HUES6 (cell line): ENCODE data around the gene RHOC.

ENCODE experiments used
- H3K27ac ChIP-seq: 2 replicates; pipeline ENCODE4 v1.7.0; 2013; ENCODE audit warnings: low read depth, mild to moderate bottlenecking, low read length, inconsistent platforms
- H3K27me3 ChIP-seq: 2 replicates; pipeline ENCODE4 v1.6.1; 2013; ENCODE audit warnings: low read length; ENCODE audit not compliant: control insufficient read depth, insufficient read depth
- H3K36me3 ChIP-seq: 2 replicates; pipeline ENCODE4 v1.6.1; 2013; ENCODE audit warnings: low read length; ENCODE audit not compliant: control insufficient read depth, insufficient read depth
- H3K4me1 ChIP-seq: 2 replicates; pipeline ENCODE4 v1.6.1; 2013; ENCODE audit warnings: low read length; ENCODE audit not compliant: control insufficient read depth, insufficient read depth
- H3K4me3 ChIP-seq: 2 replicates; pipeline ENCODE4 v1.5.1; 2013; ENCODE audit warnings: low read depth, low read length
- H3K9ac ChIP-seq: one replicate; pipeline ENCODE4 v1.6.1; 2013; ENCODE audit warnings: mild to moderate bottlenecking, low read length
- H3K9me3 ChIP-seq: 2 replicates; pipeline ENCODE4 v1.6.1; 2013; ENCODE audit warnings: low read depth, low read length; ENCODE audit not compliant: control insufficient read depth, insufficient read depth

Gene RHOC

DNA sequence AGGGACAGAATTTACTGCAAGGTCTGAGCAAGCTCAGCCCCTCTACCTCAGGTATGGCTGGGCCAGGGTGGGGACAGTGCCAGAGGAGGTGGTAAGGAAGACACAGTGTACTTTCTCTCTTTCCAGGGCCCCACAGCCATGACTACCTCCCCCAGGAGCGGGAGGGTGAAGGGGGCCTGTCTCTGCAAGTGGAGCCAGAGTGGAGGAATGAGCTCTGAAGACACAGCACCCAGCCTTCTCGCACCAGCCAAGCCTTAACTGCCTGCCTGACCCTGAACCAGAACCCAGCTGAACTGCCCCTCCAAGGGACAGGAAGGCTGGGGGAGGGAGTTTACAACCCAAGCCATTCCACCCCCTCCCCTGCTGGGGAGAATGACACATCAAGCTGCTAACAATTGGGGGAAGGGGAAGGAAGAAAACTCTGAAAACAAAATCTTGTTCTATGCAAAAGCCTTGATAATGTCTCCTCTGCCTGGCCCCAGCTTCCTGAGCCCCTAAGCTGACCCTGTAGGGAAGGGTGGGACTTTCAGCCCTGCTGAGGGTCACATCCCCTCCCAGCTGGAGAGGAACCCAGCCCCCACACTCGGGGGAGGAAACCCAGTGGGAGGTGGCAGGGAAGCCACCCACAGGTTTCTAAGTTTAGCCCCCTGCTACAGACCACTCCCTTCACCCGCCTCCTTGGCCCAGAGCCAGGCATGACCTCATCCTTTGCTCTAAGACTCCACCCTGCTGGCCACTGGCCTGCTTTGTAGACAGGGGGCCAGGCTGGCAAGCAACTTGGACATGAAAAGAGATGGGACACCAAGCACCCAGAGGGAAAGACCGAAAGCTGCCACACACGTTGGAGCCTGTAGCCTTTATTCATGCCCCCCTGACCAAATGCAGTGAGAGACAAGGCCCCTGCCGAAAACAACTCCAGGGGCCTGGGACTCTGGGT, 6.4 kb downstream of the RHOC start:
- Histone ChIP-seq H3K4me3 (peak overlapping the region; percentile 37), H3K27me3 (peaks cover 72% of the 10 kb centered on the region), H3K27ac (peak overlapping the region; percentile 27; the same call in 1 of the 2 replicates), H3K4me1 (peaks cover 71% of the 10 kb centered on the region), H3K36me3 (peaks cover 45% of the 10 kb centered on the region), H3K9me3 (no peaks in the 10 kb centered on the region), H3K9ac (peak overlapping the region; percentile 67)

DNA sequence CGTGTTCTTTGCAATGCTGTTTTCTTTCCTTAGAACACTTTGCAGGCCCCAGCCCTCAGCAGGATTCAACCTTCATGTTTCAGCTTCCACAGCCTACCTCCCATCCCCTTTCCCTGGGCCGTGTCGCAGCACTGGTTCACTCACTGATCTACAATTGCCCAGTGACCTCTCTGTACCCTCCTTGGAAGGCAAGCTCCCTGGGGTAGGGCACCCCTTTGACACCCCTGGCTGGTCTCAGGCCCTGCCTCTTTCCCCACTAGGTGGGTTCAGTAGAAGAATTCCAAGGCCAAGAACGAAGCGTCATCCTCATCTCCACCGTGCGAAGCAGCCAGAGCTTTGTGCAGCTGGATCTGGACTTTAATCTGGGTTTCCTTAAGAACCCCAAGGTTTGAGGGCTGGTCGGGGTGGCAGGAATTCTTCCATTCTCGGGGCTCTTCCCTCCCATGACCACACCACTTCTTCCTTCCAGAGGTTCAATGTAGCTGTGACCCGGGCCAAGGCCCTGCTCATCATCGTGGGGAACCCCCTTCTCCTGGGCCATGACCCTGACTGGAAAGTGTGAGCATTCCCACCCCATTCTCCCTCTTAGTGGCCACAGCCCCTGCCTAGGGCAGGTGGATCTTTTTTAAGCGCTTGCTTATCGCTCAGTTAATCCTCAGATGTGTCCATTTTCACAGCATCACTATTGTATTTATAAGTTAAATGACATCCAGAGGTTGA, 7.3 kb downstream of the RHOC start:
- peak overlapping the region; percentile 67 for H3K9ac ChIP-seq
- H3K4me3 ChIP-seq, result peak overlapping the region; percentile 37
- H3K36me3 ChIP-seq, result peaks cover 54% of the 10 kb centered on the region
- no peaks in the 10 kb centered on the region for H3K9me3 ChIP-seq
- peaks cover 63% of the 10 kb centered on the region for H3K4me1 ChIP-seq
- peak overlapping the region; percentile 18; the same call in 1 of the 2 replicates for H3K27ac ChIP-seq
- H3K27me3 ChIP-seq, result peaks cover 68% of the 10 kb centered on the region

DNA sequence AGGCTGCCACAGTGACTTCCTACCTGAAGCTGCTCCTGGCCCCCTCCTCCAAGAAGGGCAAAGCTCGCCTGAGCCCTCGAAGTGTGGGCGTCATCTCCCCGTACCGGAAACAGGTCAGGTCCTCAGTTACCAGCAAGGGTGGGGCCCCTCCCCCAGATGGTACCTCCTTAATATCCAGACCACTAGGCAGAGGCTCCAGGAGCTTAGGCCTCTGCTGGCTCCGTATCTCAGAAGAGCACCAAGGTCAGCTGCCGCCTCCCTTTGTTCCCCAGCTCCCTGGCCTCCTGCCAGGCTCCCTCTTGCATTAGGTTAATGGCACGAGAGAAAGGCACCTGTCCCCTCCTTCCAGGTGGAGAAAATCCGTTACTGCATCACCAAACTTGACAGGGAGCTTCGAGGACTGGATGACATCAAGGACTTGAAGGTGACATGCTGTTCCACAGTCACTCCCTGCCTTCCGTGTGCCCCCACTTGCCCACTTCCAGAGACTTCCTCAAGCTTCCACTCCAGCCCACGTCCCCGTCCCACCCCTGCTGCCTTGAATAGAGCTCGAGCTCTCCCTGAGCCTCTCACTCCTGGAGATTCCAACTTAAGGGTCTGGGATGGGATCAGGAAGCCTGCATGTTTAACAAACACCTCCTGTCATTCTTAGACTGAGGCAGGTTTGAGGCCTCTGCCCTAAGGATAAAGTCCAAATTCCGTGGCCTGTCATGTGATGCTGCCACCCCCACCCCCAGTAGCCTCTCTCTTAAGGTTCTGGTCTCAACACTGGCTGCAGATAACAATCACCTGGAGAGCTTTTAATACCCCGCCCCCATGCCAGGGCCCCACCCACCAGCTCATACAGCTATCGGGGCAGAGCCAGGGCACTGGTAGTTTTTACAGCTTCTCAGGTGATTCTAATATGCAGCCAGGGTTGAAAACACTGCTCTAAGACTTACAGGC, 8.3 kb downstream of the RHOC start:
- no peak overlapping the region for H3K27ac ChIP-seq
- H3K4me3 ChIP-seq, result no peak overlapping the region
- H3K4me1 ChIP-seq, result peaks cover 54% of the 10 kb centered on the region
- no peaks in the 10 kb centered on the region for H3K9me3 ChIP-seq
- H3K36me3 ChIP-seq, result peaks cover 63% of the 10 kb centered on the region
- H3K27me3 ChIP-seq, result peaks cover 59% of the 10 kb centered on the region
- no peak overlapping the region for H3K9ac ChIP-seq

DNA sequence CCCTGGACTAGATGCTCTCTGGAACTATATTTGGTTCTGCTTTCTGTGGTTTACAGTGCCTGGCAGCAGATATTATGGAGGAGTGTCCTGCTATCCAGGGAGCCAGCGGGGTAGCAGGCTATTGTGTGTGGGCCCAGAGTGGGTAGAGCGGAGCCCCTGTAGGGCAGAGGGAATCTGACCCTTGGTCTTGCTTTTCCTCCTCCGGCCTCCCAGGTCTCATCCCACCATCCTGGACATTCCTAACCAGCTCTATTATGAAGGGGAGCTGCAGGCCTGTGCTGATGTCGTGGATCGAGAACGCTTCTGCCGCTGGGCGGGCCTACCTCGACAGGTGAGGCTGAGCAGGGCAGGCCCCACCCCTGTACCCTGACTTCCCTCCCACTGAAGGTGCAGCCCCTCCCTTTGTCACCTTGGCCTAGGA, 9.1 kb downstream of the RHOC start:
- Histone ChIP-seq H3K9ac (no peak overlapping the region), H3K27me3 (peaks cover 50% of the 10 kb centered on the region), H3K4me3 (no peak overlapping the region), H3K9me3 (no peaks in the 10 kb centered on the region), H3K27ac (no peak overlapping the region), H3K4me1 (peaks cover 47% of the 10 kb centered on the region), H3K36me3 (peaks cover 67% of the 10 kb centered on the region)

DNA sequence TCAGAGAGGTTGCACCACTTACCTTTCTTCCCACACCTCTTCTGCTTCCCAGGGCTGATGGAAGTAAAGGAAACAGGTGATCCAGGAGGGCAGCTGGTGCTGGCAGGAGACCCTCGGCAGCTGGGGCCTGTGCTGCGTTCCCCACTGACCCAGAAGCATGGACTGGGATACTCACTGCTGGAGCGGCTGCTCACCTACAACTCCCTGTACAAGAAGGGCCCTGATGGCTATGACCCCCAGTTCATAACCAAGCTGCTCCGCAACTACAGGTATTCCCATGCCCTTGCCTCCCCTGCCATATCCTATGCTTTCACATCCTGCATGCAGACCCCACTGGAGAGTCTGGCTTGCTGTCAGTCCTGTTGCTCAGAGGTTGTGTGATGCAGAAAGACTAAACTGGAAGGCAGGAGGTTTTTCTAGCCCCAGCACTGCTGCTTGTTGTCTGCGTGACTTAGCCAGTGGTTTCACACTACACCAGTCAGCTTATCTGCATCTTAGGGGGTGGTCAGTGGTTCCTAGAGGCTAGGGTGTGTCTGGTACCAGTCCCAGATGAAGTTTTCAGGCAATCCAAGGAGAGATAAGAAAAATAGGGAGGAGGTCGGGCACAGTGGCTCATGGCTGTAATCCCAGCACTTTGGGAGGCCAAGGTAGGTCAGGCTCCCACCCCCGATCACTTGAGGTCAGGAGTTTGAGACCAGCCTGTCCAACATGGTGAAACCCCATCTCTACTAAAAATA, 10.2 kb downstream of the RHOC start:
- H3K9me3 ChIP-seq, result no peaks in the 10 kb centered on the region
- peaks cover 39% of the 10 kb centered on the region for H3K4me1 ChIP-seq
- peaks cover 40% of the 10 kb centered on the region for H3K27me3 ChIP-seq
- H3K36me3 ChIP-seq, result peaks cover 69% of the 10 kb centered on the region
- no peak overlapping the region for H3K27ac ChIP-seq
- H3K4me3 ChIP-seq, result no peak overlapping the region
- no peak overlapping the region for H3K9ac ChIP-seq

DNA sequence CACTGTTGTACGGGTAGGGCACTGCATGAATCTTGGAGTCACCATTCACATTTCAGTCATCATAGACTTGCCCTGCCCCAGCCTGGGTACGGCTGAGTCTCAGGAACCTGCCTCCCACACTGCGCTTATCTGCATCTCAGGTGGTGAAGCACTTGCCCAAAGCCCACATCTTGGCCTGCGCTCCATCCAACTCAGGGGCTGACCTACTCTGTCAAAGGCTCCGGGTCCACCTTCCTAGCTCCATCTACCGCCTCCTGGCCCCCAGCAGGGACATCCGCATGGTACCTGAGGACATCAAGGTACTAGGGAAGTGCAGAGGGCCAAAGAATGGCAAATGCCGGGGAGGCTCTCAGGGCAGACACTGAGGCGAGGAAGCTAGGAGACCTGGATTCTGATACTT, 11.7 kb downstream of the RHOC start:
- Histone ChIP-seq H3K36me3 (peaks cover 66% of the 10 kb centered on the region), H3K4me3 (no peak overlapping the region), H3K4me1 (peaks cover 25% of the 10 kb centered on the region), H3K27me3 (peaks cover 31% of the 10 kb centered on the region), H3K27ac (no peak overlapping the region), H3K9me3 (no peaks in the 10 kb centered on the region), H3K9ac (no peak overlapping the region)

DNA sequence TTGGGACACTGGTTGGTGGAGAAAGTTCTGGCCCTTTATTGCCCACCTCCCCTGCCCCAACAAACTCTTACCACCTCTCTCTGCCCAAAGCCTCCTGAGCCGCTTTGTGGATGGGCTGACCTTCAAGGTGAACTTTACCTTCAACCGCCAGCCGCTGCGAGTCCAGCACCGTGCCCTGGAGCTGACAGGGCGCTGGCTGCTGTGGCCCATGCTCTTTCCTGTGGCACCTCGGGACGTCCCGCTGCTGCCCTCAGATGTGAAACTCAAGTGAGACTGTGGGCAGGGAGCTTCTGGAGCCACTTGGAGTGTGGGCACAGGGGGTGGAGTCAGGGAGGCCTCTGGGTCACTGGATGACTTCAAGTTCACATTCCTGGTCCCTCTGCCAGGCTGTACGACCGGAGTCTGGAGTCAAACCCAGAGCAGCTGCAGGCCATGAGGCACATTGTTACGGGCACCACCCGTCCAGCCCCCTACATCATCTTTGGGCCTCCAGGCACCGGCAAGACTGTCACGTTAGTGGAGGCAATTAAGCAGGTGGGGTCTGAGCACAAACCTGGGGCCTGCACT, 12.5 kb downstream of the RHOC start:
- H3K27me3 ChIP-seq, result peaks cover 23% of the 10 kb centered on the region
- no peak overlapping the region for H3K27ac ChIP-seq
- no peak overlapping the region for H3K4me3 ChIP-seq
- no peak overlapping the region for H3K9ac ChIP-seq
- peaks cover 20% of the 10 kb centered on the region for H3K4me1 ChIP-seq
- peaks cover 58% of the 10 kb centered on the region for H3K36me3 ChIP-seq
- no peaks in the 10 kb centered on the region for H3K9me3 ChIP-seq

DNA sequence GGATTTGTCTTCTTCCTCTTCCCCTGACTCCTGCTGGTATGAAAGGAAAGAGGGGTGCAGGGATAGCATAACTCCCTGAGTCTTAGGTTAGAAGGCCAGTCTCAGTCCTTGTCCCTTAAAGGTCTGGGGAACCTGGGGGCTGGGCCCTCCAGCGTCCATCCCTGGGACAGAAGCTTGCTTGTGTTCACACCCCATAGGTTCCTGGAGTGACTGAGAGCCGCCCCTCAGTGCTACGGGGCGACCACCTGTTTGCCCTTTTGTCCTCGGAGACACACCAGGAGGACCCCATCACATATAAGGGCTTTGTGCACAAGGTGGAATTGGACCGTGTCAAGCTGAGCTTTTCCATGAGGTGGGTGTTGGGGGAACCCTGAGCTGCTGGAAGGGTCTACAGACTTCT, 13.1 kb downstream of the RHOC start:
- Histone ChIP-seq H3K4me1 (peaks cover 15% of the 10 kb centered on the region), H3K9me3 (no peaks in the 10 kb centered on the region), H3K27ac (no peak overlapping the region), H3K36me3 (peaks cover 56% of the 10 kb centered on the region), H3K9ac (no peak overlapping the region), H3K4me3 (no peak overlapping the region), H3K27me3 (peaks cover 18% of the 10 kb centered on the region)

DNA sequence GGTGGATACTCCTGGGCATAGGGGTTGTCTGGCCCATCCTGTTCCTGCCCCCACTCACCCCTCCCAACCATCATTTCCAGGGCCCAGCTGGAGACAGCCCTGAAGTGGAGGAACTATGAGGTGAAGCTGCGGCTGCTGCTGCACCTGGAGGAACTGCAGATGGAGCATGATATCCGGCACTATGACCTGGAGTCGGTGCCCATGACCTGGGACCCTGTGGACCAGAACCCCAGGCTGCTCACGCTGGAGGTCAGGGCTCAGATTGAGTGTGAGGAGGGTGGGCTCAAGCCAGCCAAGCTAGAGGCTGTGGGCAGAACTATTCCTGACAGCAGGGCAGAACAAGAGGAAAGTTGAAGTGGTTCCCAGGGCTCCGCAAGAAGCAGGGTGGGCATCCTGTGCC, 14.2 kb downstream of the RHOC start:
- Histone ChIP-seq H3K36me3 (peaks cover 45% of the 10 kb centered on the region), H3K27me3 (peaks cover 6% of the 10 kb centered on the region; the same call in 1 of the 2 replicates), H3K9ac (no peak overlapping the region), H3K9me3 (no peaks in the 10 kb centered on the region), H3K4me3 (no peak overlapping the region), H3K4me1 (peaks cover 4% of the 10 kb centered on the region; the same call in 1 of the 2 replicates), H3K27ac (no peak overlapping the region)

DNA sequence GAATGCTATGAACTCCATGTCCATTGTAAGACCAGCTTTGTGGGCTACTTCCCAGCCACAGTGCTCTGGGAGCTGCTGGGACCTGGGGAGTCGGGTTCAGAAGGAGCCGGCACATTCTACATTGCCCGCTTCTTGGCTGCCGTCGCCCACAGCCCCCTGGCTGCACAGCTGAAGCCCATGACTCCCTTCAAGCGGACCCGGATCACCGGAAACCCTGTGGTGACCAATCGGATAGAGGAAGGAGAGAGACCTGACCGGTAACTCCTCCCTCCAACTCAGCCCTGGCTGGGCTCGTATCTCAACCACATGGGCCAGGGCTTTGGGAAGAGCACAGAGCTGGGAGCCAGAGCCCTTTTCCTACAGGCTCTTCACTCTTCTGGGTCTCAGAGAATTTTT, 17.1 kb downstream of the RHOC start:
- no peaks in the 10 kb centered on the region for H3K27me3 ChIP-seq
- H3K27ac ChIP-seq, result no peak overlapping the region
- peaks cover 3% of the 10 kb centered on the region; the same call in 1 of the 2 replicates for H3K4me1 ChIP-seq
- H3K36me3 ChIP-seq, result peaks cover 29% of the 10 kb centered on the region
- no peak overlapping the region for H3K9ac ChIP-seq
- no peak overlapping the region for H3K4me3 ChIP-seq
- no peaks in the 10 kb centered on the region for H3K9me3 ChIP-seq
